Activated CD8-positive, alpha-beta memory T cell treated with anti-CD3 and anti-CD28 coated beads for 24 hours (primary cell): ENCODE measurements around the gene POTEH.
"Not testable (repeated sequence)": the region's sequence is repeated elsewhere in the genome, so short reads cannot be mapped to it uniquely, and the experiment has no call there.

Experiments
- DNase-seq: peaks from one replicate; pipeline ENCODE4 v3.0.0-alpha.2; 2020

POTEH gene

GRCh38 chr22:15689749-15690125 is at the start of gene POTEH:
Gene POTEH, plus strand, starts transcription at chr22:15690026. Its CDS starts 52 bp downstream, at chr22:15690078.
- DNase-seq: not testable (repeated sequence)

GRCh38 chr22:15642288-15642861 is 47.5 kb upstream of the POTEH start:
- DNase-seq: not testable (repeated sequence)

- not testable (repeated sequence) for DNase-seq
Observed at GRCh38 chr22:15651954-15652353, 37.9 kb upstream of the POTEH start.

GRCh38 chr22:15652738-15653137 is 37.1 kb upstream of the POTEH start:
- DNase-seq: not testable (repeated sequence)

GRCh38 chr22:15653241-15653640 is 36.6 kb upstream of the POTEH start:
- DNase-seq: not testable (repeated sequence)

GRCh38 chr22:15661102-15661501 is 28.7 kb upstream of the POTEH start:
- DNase-seq: not testable (repeated sequence)

GRCh38 chr22:15664682-15665081 is 25.1 kb upstream of the POTEH start:
- not testable (repeated sequence) for DNase-seq

GRCh38 chr22:15665478-15665877 is 24.3 kb upstream of the POTEH start:
- not testable (repeated sequence) for DNase-seq

- DNase-seq: not testable (repeated sequence)
Observed at GRCh38 chr22:15669430-15669829, 20.4 kb upstream of the POTEH start.

- DNase-seq: not testable (repeated sequence)
Observed at GRCh38 chr22:15679702-15680101, 10.1 kb upstream of the POTEH start.

- DNase-seq: not testable (repeated sequence)
Observed at GRCh38 chr22:15684115-15684514, 5.7 kb upstream of the POTEH start.

GRCh38 chr22:15684695-15685094 is 5.1 kb upstream of the POTEH start:
- DNase-seq: not testable (repeated sequence)

- DNase-seq: not testable (repeated sequence)
Observed at GRCh38 chr22:15685641-15686040, 4.2 kb upstream of the POTEH start.

GRCh38 chr22:15687086-15687485 is 2.7 kb upstream of the POTEH start:
- not testable (repeated sequence) for DNase-seq

GRCh38 chr22:15687676-15688075 is 2.1 kb upstream of the POTEH start:
- DNase-seq: not testable (repeated sequence)

GRCh38 chr22:15688090-15688489 is 1.7 kb upstream of the POTEH start:
- DNase-seq: not testable (repeated sequence)

- not testable (repeated sequence) for DNase-seq
Observed at GRCh38 chr22:15689012-15689748, 646 bp upstream of the POTEH start.

- DNase-seq: not testable (repeated sequence)
Observed at GRCh38 chr22:15713600-15713999, 23.8 kb downstream of the POTEH start.

GRCh38 chr22:15714125-15714524 is 24.3 kb downstream of the POTEH start:
- not testable (repeated sequence) for DNase-seq

GRCh38 chr22:15721884-15722283 is 32.1 kb downstream of the POTEH start:
- DNase-seq: not testable (repeated sequence)

GRCh38 chr22:15729209-15729917 is 39.5 kb downstream of the POTEH start:
- DNase-seq: not testable (repeated sequence)

GRCh38 chr22:15731023-15731422 is 41.2 kb downstream of the POTEH start:
- DNase-seq: not testable (repeated sequence)

GRCh38 chr22:15734411-15734810 is 44.6 kb downstream of the POTEH start:
- not testable (repeated sequence) for DNase-seq
